Esophagus squamous epithelium (tissue), 4 donors: ENCODE measurements around the gene ZNF750.

Experiments
- POLR2A ChIP-seq, 4 donors: fragments of 450-650 bp; IDR thresholded peaks; one replicate each; pipeline ENCODE4 v1.6.1; 2017; ENCODE audit warnings: antibody characterized with exemption in 4 of 4, mild to moderate bottlenecking in 4 of 4, moderate library complexity in 3 of 4
- TF ChIP-seq, protein P1 (sequence below), 6 experiments: fragments of 450-650 bp in 4 of 6; fragments of 200-600 bp in 2 of 6; sonication (generic) in 2 of 6; IDR thresholded peaks; one replicate each; pipeline ENCODE4 v1.5.1; 2016 to 2019; ENCODE audit warnings: antibody characterized with exemption in 6 of 6, mild to moderate bottlenecking in 4 of 6, moderate library complexity in 4 of 6

- TF ChIP-seq, protein P1, sequence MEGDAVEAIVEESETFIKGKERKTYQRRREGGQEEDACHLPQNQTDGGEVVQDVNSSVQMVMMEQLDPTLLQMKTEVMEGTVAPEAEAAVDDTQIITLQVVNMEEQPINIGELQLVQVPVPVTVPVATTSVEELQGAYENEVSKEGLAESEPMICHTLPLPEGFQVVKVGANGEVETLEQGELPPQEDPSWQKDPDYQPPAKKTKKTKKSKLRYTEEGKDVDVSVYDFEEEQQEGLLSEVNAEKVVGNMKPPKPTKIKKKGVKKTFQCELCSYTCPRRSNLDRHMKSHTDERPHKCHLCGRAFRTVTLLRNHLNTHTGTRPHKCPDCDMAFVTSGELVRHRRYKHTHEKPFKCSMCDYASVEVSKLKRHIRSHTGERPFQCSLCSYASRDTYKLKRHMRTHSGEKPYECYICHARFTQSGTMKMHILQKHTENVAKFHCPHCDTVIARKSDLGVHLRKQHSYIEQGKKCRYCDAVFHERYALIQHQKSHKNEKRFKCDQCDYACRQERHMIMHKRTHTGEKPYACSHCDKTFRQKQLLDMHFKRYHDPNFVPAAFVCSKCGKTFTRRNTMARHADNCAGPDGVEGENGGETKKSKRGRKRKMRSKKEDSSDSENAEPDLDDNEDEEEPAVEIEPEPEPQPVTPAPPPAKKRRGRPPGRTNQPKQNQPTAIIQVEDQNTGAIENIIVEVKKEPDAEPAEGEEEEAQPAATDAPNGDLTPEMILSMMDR (IDR thresholded peaks at IDR 0.05), result no peak
- no peak for TF ChIP-seq POLR2A (IDR thresholded peaks at IDR 0.05)
Measured at GRCh38 chr17:82863383-82863940, 23.6 kb upstream of the ZNF750 start.
